Measurements from ENCODE around the gene LHX5. TPM values are rescaled to one million over a fixed set of nuclear protein-coding genes. Genes with fewer than 3 reads are reported as not detected.

LHX5 gene
- total RNA-seq, 4 donors from 2014 or later = not detected

GRCh38 chr12:113422886-113423669 is 48.6 kb downstream of the LHX5 start:
- no peaks in the 10 kb centered on the region for H3K9me3 ChIP-seq
- peaks cover 0 to 4% of the 10 kb centered on the region in 2 donors for H3K4me1 ChIP-seq
- no peak for TF ChIP-seq CTCF (IDR thresholded peaks at IDR 0.05)
- TF ChIP-seq POLR2A (IDR thresholded peaks at IDR 0.05) = no peak
- DNase-seq = no peak
- intact Hi-C loops (cut with DNase I; ENCODE audit: low total_unique reads) = no loop called here
- H3K4me3 ChIP-seq = no peak overlapping the region
- H3K27ac ChIP-seq = peak overlapping the region in 1 of 2 donors; percentile 66
- H3K27me3 ChIP-seq = no peaks in the 10 kb centered on the region
- no peaks in the 10 kb centered on the region for H3K36me3 ChIP-seq

GRCh38 chr12:113422030-113422885 is 49.4 kb downstream of the LHX5 start, which contains the start of gene SDSL:
Gene SDSL, plus strand, starts transcription at chr12:113422380. Its CDS starts 5,603 bp downstream, at chr12:113427983.
- Histone ChIP-seq H3K27ac (peak within 1 kb of the TSS in 1 of 2 donors; percentile 66), H3K4me1 (peaks cover 0 to 4% of the 10 kb centered on the region in 2 donors), H3K27me3 (no peaks in the 10 kb centered on the region), H3K9me3 (no peaks in the 10 kb centered on the region), H3K4me3 (peak within 1 kb of the TSS; percentile 32 to 33), H3K36me3 (no peaks in the 10 kb centered on the region)
- intact Hi-C loops (cut with DNase I; ENCODE audit: low total_unique reads) = no loop called here
- TF ChIP-seq POLR2A (IDR thresholded peaks at IDR 0.05) = no peak
- no peak for TF ChIP-seq CTCF (IDR thresholded peaks at IDR 0.05)
- DNase-seq = peak; percentile 27 to 31

GRCh38 chr12:113420996-113421595 is 50.6 kb downstream of the LHX5 start:
- intact Hi-C loops (cut with DNase I; ENCODE audit: low total_unique reads) = no loop called here
- Histone ChIP-seq H3K4me3 (no peak overlapping the region), H3K36me3 (no peaks in the 10 kb centered on the region), H3K27ac (no peak overlapping the region), H3K9me3 (no peaks in the 10 kb centered on the region), H3K4me1 (peaks cover 0 to 4% of the 10 kb centered on the region in 2 donors), H3K27me3 (no peaks in the 10 kb centered on the region)
- DNase-seq = no peak
- TF ChIP-seq POLR2A (IDR thresholded peaks at IDR 0.05) (no peak), CTCF (IDR thresholded peaks at IDR 0.05) (no peak)

- TF ChIP-seq POLR2A (IDR thresholded peaks at IDR 0.05) (no peak), CTCF (IDR thresholded peaks at IDR 0.05) (no peak)
- DNase-seq = no peak
- H3K27ac ChIP-seq = no peak overlapping the region
Observed at GRCh38 chr12:113418213-113418879, 53.3 kb downstream of the LHX5 start.

More at GRCh38 chr12:113418213-113418879, 53.3 kb downstream of the LHX5 start:
- H3K4me1 ChIP-seq = peaks cover 0 to 4% of the 10 kb centered on the region in 2 donors
- H3K27me3 ChIP-seq = no peaks in the 10 kb centered on the region
- intact Hi-C loops (cut with DNase I; ENCODE audit: low total_unique reads) = no loop called here
- H3K9me3 ChIP-seq = no peaks in the 10 kb centered on the region
- H3K36me3 ChIP-seq = no peaks in the 10 kb centered on the region
- no peak overlapping the region for H3K4me3 ChIP-seq

Measured in uterus (tissue), 4 donors.